ENCODE results near the gene CCDC146. TPM values are rescaled to one million over a fixed set of nuclear protein-coding genes. Genes with fewer than 3 reads are reported as not detected.
"Not testable (repeated sequence)": the region's sequence is repeated elsewhere in the genome, so short reads cannot be mapped to it uniquely, and the experiment has no call there.

CCDC146 gene
- total and polyA plus RNA-seq, 2 of the 8 experiments (the other 6 are each of a cell fraction or from before 2014, with no cell fraction given), result 0.88 to 2.4 TPM

DNA sequence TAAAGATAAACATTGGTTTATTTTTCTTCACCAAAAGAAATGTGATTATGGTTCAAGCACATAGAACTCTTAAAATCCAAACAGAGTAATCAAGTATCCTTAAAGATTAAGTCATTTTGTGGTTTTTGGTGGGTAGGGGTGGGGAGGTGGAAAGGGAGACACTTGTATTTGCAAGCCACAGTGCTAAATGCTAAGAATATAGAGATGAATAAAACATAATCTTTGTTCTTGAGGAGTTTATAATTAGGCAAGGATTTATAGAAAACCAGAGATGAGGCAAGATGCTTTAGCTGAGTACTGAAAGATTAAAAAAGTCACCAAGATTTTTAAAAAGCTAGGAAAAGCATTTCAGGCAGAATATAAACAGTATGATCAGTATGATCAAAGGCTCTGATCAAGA lies 19.7 kb upstream of the CCDC146 start:
- H3K36me3 ChIP-seq (ENCODE audit: control insufficient read depth in 2 of 4, insufficient read depth in 4 of 4, low read length in 3 of 4); H3K23ac ChIP-seq (ENCODE audit: insufficient read length); H2AFZ ChIP-seq (ENCODE audit: low read length); H3K18ac ChIP-seq (ENCODE audit: extremely low read depth, low read length); FAIRE-seq; H3K23me2 ChIP-seq (ENCODE audit: low read depth, low read length); H3K4me3 ChIP-seq (ENCODE audit: extremely low read depth in 1 of 4, insufficient read depth in 2 of 4, low read depth in 3 of 4, low read length in 4 of 4); CTCF ChIA-PET (ENCODE audit: partially characterized antibody); H4K5ac ChIP-seq (ENCODE audit: insufficient read length, low read depth, low read length); H3K9me3 ChIP-seq (ENCODE audit: insufficient read depth in 2 of 2, low read depth in 1 of 2, low read length in 1 of 2); H2BK12ac ChIP-seq (ENCODE audit: low read depth, low read length); H3K79me2 ChIP-seq (ENCODE audit: control insufficient read depth in 1 of 2, insufficient read depth in 2 of 2, low read length in 2 of 2); H2BK15ac ChIP-seq (ENCODE audit: low read length); H3K4ac ChIP-seq (replicated peaks; ENCODE audit: insufficient read length, low read depth, low read length); H3K4me2 ChIP-seq (ENCODE audit: insufficient read depth in 1 of 2, low read depth in 2 of 2, low read length in 2 of 2); H3K56ac ChIP-seq (replicated peaks; ENCODE audit: insufficient read length, low read depth, low read length); H3K27ac ChIP-seq (ENCODE audit: low read depth, low read length); H3K4me1 ChIP-seq (replicated peaks in 1 of 4; ENCODE audit: control insufficient read depth in 3 of 4, insufficient read depth in 4 of 4, low read length in 3 of 4); DNase-seq (ENCODE audit: low read depth in 1 of 2, low spot score in 2 of 2); H4K20me1 ChIP-seq (replicated peaks in 1 of 2; ENCODE audit: control insufficient read depth in 1 of 2, insufficient read depth in 2 of 2, low read length in 2 of 2); H4K8ac ChIP-seq (ENCODE audit: extremely low read depth, insufficient read depth, low read length); POLR2A ChIA-PET (ENCODE audit: partially characterized antibody); H4K91ac ChIP-seq (replicated peaks; ENCODE audit: insufficient read length, low read length); H2AK5ac ChIP-seq (ENCODE audit: low read depth, low read length); H3K27me3 ChIP-seq (replicated peaks in 1 of 4; ENCODE audit: control insufficient read depth in 3 of 4, extremely low read depth in 1 of 4, insufficient read depth in 3 of 4, low read length in 3 of 4); H3K79me1 ChIP-seq (ENCODE audit: low read depth, low read length); H3K14ac ChIP-seq (ENCODE audit: insufficient read length); H2BK120ac ChIP-seq (replicated peaks; ENCODE audit: low read depth, low read length); H2BK5ac ChIP-seq (ENCODE audit: low read depth, low read length); H2BK20ac ChIP-seq (ENCODE audit: low read length); H3K9ac ChIP-seq (replicated peaks in 1 of 4; ENCODE audit: extremely low read depth in 1 of 4, low read depth in 3 of 4, low read length in 3 of 4): not testable (repeated sequence)

DNA sequence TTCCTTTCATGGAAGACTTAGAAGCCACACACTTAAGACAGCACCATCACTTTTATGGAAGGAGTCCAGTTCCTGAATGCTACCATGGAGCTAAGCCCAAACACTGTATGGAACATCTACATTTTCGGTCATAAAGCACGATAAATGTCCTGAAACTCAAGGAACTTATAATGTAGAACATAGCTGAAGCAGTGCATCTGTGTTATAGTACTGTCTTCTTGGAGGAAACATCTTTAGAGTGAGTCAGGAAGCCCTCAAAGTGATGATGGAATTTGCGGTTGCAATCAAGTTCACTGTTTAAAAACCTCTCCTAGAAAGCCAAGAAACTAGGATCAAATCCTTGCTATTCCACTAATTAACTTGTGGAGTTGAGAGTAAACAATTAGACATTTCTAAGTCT lies 16.5 kb upstream of the CCDC146 start:
- H4K20me1 ChIP-seq (replicated peaks in 1 of 2; ENCODE audit: control insufficient read depth in 1 of 2, insufficient read depth in 2 of 2, low read length in 2 of 2); H3K23ac ChIP-seq (ENCODE audit: insufficient read length); H3K79me1 ChIP-seq (ENCODE audit: low read depth, low read length); H2BK20ac ChIP-seq (ENCODE audit: low read length); DNase-seq (ENCODE audit: low read depth in 1 of 2, low spot score in 2 of 2); H2BK120ac ChIP-seq (replicated peaks; ENCODE audit: low read depth, low read length); H4K91ac ChIP-seq (replicated peaks; ENCODE audit: insufficient read length, low read length); H3K14ac ChIP-seq (ENCODE audit: insufficient read length); H3K27me3 ChIP-seq (replicated peaks in 1 of 4; ENCODE audit: control insufficient read depth in 3 of 4, extremely low read depth in 1 of 4, insufficient read depth in 3 of 4, low read length in 3 of 4); H3K4me3 ChIP-seq (ENCODE audit: extremely low read depth in 1 of 4, insufficient read depth in 2 of 4, low read depth in 3 of 4, low read length in 4 of 4); CTCF ChIA-PET (ENCODE audit: partially characterized antibody); H3K79me2 ChIP-seq (ENCODE audit: control insufficient read depth in 1 of 2, insufficient read depth in 2 of 2, low read length in 2 of 2); H3K9me3 ChIP-seq (ENCODE audit: insufficient read depth in 2 of 2, low read depth in 1 of 2, low read length in 1 of 2); H3K4me2 ChIP-seq (ENCODE audit: insufficient read depth in 1 of 2, low read depth in 2 of 2, low read length in 2 of 2); H2BK5ac ChIP-seq (ENCODE audit: low read depth, low read length); H2AK5ac ChIP-seq (ENCODE audit: low read depth, low read length); H3K4me1 ChIP-seq (replicated peaks in 1 of 4; ENCODE audit: control insufficient read depth in 3 of 4, insufficient read depth in 4 of 4, low read length in 3 of 4); FAIRE-seq; H4K8ac ChIP-seq (ENCODE audit: extremely low read depth, insufficient read depth, low read length); H3K36me3 ChIP-seq (ENCODE audit: control insufficient read depth in 2 of 4, insufficient read depth in 4 of 4, low read length in 3 of 4); H3K9ac ChIP-seq (replicated peaks in 1 of 4; ENCODE audit: extremely low read depth in 1 of 4, low read depth in 3 of 4, low read length in 3 of 4); H3K18ac ChIP-seq (ENCODE audit: extremely low read depth, low read length); H2BK12ac ChIP-seq (ENCODE audit: low read depth, low read length); H3K27ac ChIP-seq (ENCODE audit: low read depth, low read length); H3K23me2 ChIP-seq (ENCODE audit: low read depth, low read length); H3K56ac ChIP-seq (replicated peaks; ENCODE audit: insufficient read length, low read depth, low read length); POLR2A ChIA-PET (ENCODE audit: partially characterized antibody); H4K5ac ChIP-seq (ENCODE audit: insufficient read length, low read depth, low read length); H3K4ac ChIP-seq (replicated peaks; ENCODE audit: insufficient read length, low read depth, low read length); H2BK15ac ChIP-seq (ENCODE audit: low read length); H2AFZ ChIP-seq (ENCODE audit: low read length): not testable (repeated sequence)
- 95% methylated on average over 3 of the region's 3 CpGs; no CpG with 5 or more reads in 1 of the 2 experiments for WGBS, 2 experiments (ENCODE audit: extremely low coverage in 1 of 2, insufficient coverage in 1 of 2, insufficient read length in 1 of 2, insufficient replicate concordance in 2 of 2, low coverage in 1 of 2, low lambda C conversion rate in 2 of 2, missing lambda C conversion rate in 1 of 2)

All from H1 (cell line).